Renal pelvis (tissue), 4 donors: Measurements from ENCODE around the gene TSHZ1. TPM values are rescaled to one million over a fixed set of nuclear protein-coding genes. Genes with fewer than 3 reads are reported as not detected.
A peak's percentile ranks its signal among the peaks of the same experiment; 100 is the strongest.
"Not testable (repeated sequence)": the region's sequence is repeated elsewhere in the genome, so short reads cannot be mapped to it uniquely, and the experiment has no call there.

Experiments
- DNase-seq: peaks from one replicate; pipeline ENCODE4 v3.0.0-alpha.2; 2013
- polyA plus RNA-seq, 3 donors: library from polyadenylated mRNA; unstranded; fragments of 120-200 nt; gene quantifications; one replicate each; pipeline ENCODE4 v1.2.1, GENCODE V29; 2013; ENCODE audit not compliant: insufficient read length in 3 of 3

TSHZ1 gene
- polyA plus RNA-seq, 3 donors = 32.5 to 35.6 (median 34.8) TPM

GRCh38 chr18:75304678-75305557, 94.3 kb downstream of the TSHZ1 start:
- DNase-seq = no peak

GRCh38 chr18:75305984-75306383, 95.4 kb downstream of the TSHZ1 start:
- no peak for DNase-seq

GRCh38 chr18:75307530-75307929, 96.9 kb downstream of the TSHZ1 start:
- DNase-seq = no peak

- no peak for DNase-seq
Measured at GRCh38 chr18:75309564-75309963, 99.0 kb downstream of the TSHZ1 start.

- no peak for DNase-seq
Measured at GRCh38 chr18:75314117-75314516, 103.5 kb downstream of the TSHZ1 start.

GRCh38 chr18:75314606-75315005, 104.0 kb downstream of the TSHZ1 start:
- DNase-seq = no peak

- DNase-seq = no peak
Measured at GRCh38 chr18:75316223-75316622, 105.6 kb downstream of the TSHZ1 start.

GRCh38 chr18:75316826-75317225, 106.2 kb downstream of the TSHZ1 start:
- DNase-seq = no peak

- no peak for DNase-seq
Measured at GRCh38 chr18:75317300-75317699, 106.7 kb downstream of the TSHZ1 start.

GRCh38 chr18:75317703-75318102, 107.1 kb downstream of the TSHZ1 start:
- no peak for DNase-seq

- DNase-seq = no peak
Measured at GRCh38 chr18:75319905-75320304, 109.3 kb downstream of the TSHZ1 start.

- no peak for DNase-seq
Measured at GRCh38 chr18:75320506-75320905, 109.9 kb downstream of the TSHZ1 start.

GRCh38 chr18:75321431-75321830, 110.8 kb downstream of the TSHZ1 start:
- DNase-seq = no peak

GRCh38 chr18:75322206-75322605, 111.6 kb downstream of the TSHZ1 start:
- DNase-seq = no peak

- DNase-seq = no peak
Measured at GRCh38 chr18:75323821-75324585, 113.4 kb downstream of the TSHZ1 start.

GRCh38 chr18:75324686-75325257, 114.2 kb downstream of the TSHZ1 start:
- no peak for DNase-seq

GRCh38 chr18:75329753-75330152, 119.2 kb downstream of the TSHZ1 start:
- DNase-seq = not testable (repeated sequence)

GRCh38 chr18:75330308-75330707, 119.7 kb downstream of the TSHZ1 start:
- no peak for DNase-seq

GRCh38 chr18:75334869-75335268, 124.3 kb downstream of the TSHZ1 start:
- no peak for DNase-seq

- no peak for DNase-seq
Measured at GRCh38 chr18:75335511-75335910, 124.9 kb downstream of the TSHZ1 start.

- no peak for DNase-seq
Measured at GRCh38 chr18:75336767-75337166, 126.2 kb downstream of the TSHZ1 start.

GRCh38 chr18:75337348-75337747, 126.8 kb downstream of the TSHZ1 start:
- DNase-seq = no peak

- peak; percentile 46 for DNase-seq
Measured at GRCh38 chr18:75338631-75339030, 128.0 kb downstream of the TSHZ1 start.
